CD4-positive, alpha-beta T cell treated with Interleukin-4 for 1 hour (primary cell): Measurements from ENCODE around the gene KRTAP19-1.

ENCODE experiments used
- DNase-seq, 2 donors: peaks; one replicate each; pipeline ENCODE4 v3.0.0-alpha.2; 2020 to 2022

Gene KRTAP19-1

DNA sequence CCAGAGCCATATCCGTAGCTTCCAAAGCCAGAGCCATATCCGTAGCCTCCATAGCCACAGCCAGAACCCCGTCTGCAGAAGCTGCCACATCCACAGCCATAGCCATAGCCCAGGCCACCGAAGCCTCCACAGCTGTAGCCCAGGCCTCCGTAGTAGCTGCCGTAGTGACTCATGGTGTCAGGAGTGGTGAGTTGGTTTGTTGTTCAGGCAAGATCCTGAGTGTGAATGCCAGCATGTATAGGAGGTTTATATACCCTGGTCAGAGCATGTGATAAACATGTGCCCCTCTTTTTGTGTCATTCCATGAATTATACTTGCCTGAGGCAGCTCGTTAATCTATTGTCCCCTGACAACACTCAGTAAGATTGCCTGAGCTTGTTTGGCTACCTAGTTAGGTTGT is at the start of gene KRTAP19-1:
Gene KRTAP19-1 (minus strand): TSS at position 223 of the 400 bp plus-strand sequence. CDS start 50 bp downstream, at position 173.
- no peak for DNase-seq

DNA sequence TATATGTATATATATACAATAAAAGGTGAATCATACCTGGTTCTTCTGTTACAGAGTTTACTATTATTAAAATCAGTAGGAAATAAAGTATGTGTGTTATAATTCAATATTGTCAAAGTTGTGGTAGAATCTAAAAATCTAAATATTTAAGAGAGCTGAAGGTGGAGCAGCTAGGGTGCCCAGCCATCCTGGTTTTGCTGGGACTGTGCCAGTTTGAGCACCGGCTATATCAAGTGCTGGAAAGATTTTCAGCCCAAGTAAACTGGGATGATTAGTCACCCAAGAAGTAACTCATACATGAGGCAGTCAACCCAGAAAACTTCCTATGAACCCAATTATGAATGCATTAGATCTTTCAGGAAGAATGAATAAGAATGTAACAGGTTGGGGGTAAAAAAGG is 38.7 kb upstream of the KRTAP19-1 start:
- no peak for DNase-seq

GRCh38 chr21:30515681-30516080 is 35.5 kb upstream of the KRTAP19-1 start:
- DNase-seq, result no peak

DNA sequence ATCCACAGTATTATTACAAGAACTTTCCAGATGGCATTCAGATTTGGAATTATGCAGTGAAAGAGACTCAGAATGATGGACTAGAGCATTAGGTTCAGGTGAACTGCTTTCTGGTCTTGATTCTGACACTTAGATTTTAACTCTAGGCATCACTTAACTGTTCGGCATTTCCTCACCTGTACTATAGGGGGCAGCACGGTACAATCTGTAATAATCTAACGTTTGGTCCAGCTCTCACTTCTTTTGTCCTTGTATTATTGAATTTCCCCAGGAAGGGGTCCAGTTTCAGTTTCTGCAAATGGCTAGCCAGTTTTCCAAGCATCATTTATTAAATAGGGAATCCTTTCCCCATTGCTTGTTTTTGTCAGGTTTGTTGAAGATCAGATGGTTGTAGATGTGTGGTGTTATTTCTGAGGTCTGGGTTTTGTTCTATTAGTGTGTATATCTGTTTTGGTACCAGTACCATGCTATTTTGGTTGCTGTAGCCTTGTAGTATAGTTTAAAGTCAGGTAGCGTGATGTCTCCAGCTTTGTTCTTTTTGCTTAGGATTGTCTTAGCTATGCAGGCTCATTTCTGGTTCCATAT is 25.5 kb upstream of the KRTAP19-1 start:
- peak in 1 of 2 donors; percentile 1 for DNase-seq

GRCh38 chr21:30502041-30502440 is 21.9 kb upstream of the KRTAP19-1 start, which contains the start of gene KRTAP19-5:
Gene KRTAP19-5 (minus strand): TSS chr21:30502141. CDS start chr21:30502090, 51 bp downstream.
- DNase-seq, result no peak

- no peak for DNase-seq
These were observed 16.9 kb upstream of the KRTAP19-1 start, which contains the start of gene KRTAP19-4 for GRCh38 chr21:30497065-30497464. Gene KRTAP19-4 (minus strand): TSS chr21:30497165. CDS start chr21:30497110, 55 bp downstream.

GRCh38 chr21:30491963-30492428 is 11.8 kb upstream of the KRTAP19-1 start, which contains the start of gene KRTAP19-3:
Gene KRTAP19-3 (minus strand): TSS chr21:30492013. CDS start chr21:30491957, 56 bp downstream.
- DNase-seq, result no peak

DNA sequence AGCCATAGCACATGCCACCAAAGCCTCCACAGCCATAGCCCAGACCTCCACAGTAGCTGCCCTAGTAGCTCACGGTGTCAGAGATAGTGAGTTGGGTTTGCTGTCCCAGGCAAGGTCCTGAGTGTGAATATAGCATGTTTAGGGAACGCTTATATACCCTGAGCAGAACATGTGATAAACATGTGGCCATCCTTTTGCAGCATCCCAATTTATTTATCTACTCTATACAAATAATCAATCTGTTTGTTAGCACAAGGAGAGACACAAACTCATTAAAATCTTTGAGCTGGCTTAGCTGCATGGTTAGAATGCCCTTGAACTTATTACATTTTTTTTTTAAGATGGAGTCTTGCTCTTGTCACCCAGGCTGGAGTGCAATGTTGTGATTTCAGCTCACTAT is 7.2 kb upstream of the KRTAP19-1 start, which contains the start of gene KRTAP19-2:
Gene KRTAP19-2 (minus strand): TSS at position 101 of the 400 bp plus-strand sequence. CDS start 88 bp downstream, at position 13.
- DNase-seq, result no peak

DNA sequence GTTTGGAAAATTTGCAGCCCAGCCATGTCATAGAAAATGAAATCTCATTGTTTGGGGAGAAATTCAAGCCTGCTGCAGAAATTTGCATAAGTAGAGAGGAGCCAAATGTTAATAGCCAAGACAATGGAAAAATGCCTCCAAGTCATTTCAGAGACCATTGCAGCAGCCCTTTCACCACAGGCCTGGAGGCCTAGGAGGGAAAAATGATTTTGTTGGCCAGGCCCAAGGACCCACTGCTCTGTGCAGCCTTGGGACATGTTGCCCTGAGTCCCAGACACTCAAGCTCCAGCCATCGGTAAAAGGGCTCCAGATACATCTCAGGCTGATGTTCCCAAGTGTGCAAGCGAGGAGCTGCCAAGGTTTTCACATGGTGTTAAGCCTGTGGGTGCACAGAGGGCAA is 6.0 kb upstream of the KRTAP19-1 start:
- DNase-seq, result no peak

- no peak for DNase-seq
These were observed 2.0 kb upstream of the KRTAP19-1 start for GRCh38 chr21:30482130-30482529.

GRCh38 chr21:30479259-30479658 is 908 bp downstream of the KRTAP19-1 start:
- DNase-seq, result no peak

DNA sequence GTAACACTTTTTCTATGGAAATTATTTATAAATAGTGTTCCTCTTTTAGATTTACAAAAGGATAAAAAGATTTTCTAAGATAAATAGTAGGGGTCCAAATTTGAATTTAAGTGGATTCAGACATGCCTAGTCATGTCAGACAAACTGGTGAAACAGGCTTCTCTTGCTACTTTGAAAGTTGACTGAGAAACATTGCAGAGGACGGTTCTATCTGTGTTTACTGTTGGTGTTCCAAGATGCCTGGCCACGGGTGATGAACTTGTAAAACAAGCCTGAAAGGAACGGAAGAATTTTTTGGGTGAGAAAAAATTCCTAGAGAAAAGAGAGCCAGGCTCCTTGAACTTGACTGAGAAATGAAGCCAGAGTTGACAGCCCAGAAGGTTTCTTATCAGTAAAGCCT is 2.2 kb downstream of the KRTAP19-1 start:
- DNase-seq, result no peak

DNA sequence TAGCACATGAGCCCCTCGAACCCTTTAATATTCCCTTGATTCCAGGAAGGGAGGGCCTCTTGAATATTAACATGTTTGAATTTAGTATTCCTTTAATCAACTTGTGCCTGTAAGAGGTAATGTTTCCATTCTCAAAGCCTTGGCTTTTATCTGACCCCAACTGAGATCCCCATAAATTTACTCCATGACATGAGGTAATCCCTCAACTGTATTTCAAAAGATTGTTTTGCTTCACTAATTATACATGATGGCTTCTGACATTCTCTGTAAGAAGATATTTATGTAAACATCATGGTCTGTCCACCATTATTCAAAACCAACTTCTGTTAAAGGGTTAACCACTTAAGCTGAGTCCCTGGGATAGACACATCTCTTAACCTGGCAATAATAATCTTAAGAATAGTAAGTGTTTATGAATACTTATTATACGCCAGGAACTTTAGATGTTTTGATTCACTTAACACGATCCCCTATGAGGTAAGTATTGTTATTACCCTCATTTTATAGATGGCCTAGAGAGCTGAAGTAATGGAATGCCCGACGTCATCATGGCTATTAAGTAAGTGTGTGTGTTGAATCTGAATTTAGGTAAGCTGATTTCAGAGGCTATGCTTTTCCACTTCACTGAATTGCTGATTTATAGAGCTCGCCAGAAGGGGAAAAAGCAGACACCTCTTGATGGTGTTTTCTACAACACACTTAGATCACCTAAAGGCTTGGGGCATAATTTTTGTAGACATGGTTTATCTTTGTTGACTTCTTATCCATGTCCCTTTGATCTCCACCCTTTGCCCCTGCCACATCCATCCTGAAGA is 11.1 kb downstream of the KRTAP19-1 start:
- no peak for DNase-seq

GRCh38 chr21:30463713-30464112 is 16.5 kb downstream of the KRTAP19-1 start:
- no peak for DNase-seq

GRCh38 chr21:30448514-30448913 is 31.7 kb downstream of the KRTAP19-1 start:
- no peak for DNase-seq

DNA sequence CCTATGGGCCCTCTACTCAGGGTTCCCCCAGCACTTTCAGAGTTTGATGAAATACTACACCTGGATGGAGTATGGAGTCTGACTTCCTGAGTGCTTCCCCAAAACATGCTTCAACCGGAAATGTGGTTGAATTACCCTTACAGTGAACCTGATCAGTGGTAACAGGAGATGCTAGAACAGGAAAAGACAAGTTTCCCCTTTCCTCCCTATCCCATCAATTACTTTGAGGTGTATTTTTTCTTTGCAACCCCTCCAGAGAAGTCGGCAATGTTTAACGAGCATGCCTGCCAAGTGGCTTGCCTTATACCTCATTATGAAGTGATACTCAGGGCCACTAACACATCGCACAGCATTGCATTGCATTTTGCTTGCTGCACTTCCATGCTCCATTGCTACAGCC is 33.1 kb downstream of the KRTAP19-1 start:
- no peak for DNase-seq

GRCh38 chr21:30444204-30444603 is 36.0 kb downstream of the KRTAP19-1 start:
- no peak for DNase-seq

DNA sequence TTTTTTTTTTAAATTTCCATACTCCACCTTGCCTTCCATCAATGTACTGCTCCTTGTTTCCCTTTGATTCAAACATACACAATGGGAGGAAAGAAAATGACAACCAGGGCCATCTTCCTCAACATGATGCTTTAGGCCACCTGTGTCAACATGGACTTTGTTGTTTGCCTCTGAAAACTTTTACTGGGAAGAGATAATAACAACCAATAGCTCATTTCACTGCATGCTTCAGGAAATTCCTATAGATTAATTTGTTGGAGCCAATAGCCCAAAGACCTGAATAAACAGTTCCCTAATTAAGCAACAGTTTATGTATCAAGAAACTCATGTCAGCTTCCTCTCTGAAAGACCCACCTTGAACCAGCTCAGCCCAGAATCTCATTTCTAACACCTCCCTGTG is 36.9 kb downstream of the KRTAP19-1 start:
- no peak for DNase-seq

DNA sequence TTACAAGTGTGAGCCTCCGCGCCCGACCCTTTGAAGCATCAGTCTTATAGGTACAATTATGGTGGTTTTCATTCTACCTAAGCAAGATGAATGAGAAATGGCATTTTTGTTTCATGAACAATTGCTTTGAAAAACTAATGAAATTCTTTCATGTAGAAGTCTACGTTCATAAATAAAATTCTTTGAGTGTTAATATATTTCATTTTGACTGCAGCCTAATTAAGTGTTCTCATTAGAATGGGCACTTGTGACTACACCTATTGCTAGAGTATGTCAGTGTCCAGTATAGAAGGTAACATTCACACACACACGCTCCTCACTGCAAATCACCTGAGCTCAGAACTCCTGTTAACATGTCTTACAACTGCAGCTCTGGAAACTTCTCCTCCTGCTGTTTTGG is 40.2 kb downstream of the KRTAP19-1 start, which contains the start of gene KRTAP15-1:
Gene KRTAP15-1 (plus strand): TSS at position 301 of the 400 bp plus-strand sequence. CDS start 53 bp downstream, at position 354.
- DNase-seq, result no peak

DNA sequence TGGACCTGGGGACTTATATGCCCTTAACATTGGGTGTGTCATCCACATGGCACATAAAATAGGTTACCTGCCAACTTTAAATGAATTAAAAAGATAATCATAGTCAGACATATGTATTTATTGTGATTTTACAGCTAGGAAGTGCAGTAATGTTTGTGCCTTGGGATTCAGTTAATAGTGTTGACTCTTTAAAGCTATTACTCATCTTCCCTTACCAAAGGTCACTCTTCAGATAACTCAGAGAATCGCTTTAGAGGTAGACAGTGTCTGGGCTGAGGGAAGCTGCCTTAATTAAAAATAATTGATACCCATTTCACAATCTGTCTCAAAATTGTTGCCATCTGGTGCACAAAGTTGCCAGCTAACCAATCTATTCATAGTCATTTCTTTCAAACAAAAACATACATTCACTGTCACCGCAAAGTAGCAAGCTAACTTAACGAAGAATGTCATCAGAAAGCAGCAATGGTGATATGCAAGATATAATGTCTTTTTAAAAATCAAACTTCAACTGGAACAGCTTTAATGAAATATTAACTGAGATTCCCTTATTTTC is 43.1 kb downstream of the KRTAP19-1 start:
- DNase-seq, result no peak

- DNase-seq, result peak in 1 of 2 donors; percentile 9
These were observed 46.0 kb downstream of the KRTAP19-1 start for GRCh38 chr21:30434033-30434631.

- no peak for DNase-seq
These were observed 50.0 kb downstream of the KRTAP19-1 start, which contains the start of gene KRTAP13-4 for GRCh38 chr21:30430170-30430655. Gene KRTAP13-4 (plus strand): TSS chr21:30430220. CDS start chr21:30430276, 56 bp downstream.
